IPS-15b (cell line): ENCODE data around the gene ATP9A.

Experiments used
- H3K27me3 ChIP-seq: one replicate; pipeline ENCODE4 v1.6.1; 2013; ENCODE audit warnings: low read length; ENCODE audit not compliant: control insufficient read depth, insufficient read depth
- H3K36me3 ChIP-seq: one replicate; pipeline ENCODE4 v1.6.1; 2013; ENCODE audit warnings: low read length; ENCODE audit not compliant: control insufficient read depth, insufficient read depth
- H3K4me1 ChIP-seq: one replicate; pipeline ENCODE4 v1.6.1; 2013; ENCODE audit warnings: mild to moderate bottlenecking, low read length; ENCODE audit not compliant: control insufficient read depth, insufficient read depth
- H3K4me3 ChIP-seq: one replicate; pipeline ENCODE4 v1.5.1; 2013; ENCODE audit warnings: low read depth, low read length
- H3K9ac ChIP-seq: one replicate; pipeline ENCODE4 v1.6.1; 2013; ENCODE audit warnings: low read depth, mild to moderate bottlenecking, low read length
- H3K9me3 ChIP-seq: one replicate; pipeline ENCODE4 v1.6.1; 2013; ENCODE audit warnings: mild to moderate bottlenecking, low read length; ENCODE audit not compliant: control insufficient read depth, insufficient read depth

ATP9A gene

GRCh38 chr20:51712501-51713212 lies 55.5 kb downstream of the ATP9A start:
- Histone ChIP-seq H3K27me3 (no peaks in the 10 kb centered on the region), H3K9ac (no peak overlapping the region), H3K9me3 (no peaks in the 10 kb centered on the region), H3K36me3 (peaks cover 3% of the 10 kb centered on the region), H3K4me3 (no peak overlapping the region), H3K4me1 (peaks cover 17% of the 10 kb centered on the region)

- Histone ChIP-seq H3K9me3 (no peaks in the 10 kb centered on the region), H3K4me3 (no peak overlapping the region), H3K27me3 (no peaks in the 10 kb centered on the region), H3K9ac (no peak overlapping the region), H3K36me3 (peaks cover 3% of the 10 kb centered on the region), H3K4me1 (peaks cover 17% of the 10 kb centered on the region)
These were observed 56.8 kb downstream of the ATP9A start for GRCh38 chr20:51711426-51711825.

GRCh38 chr20:51710361-51710894 lies 57.8 kb downstream of the ATP9A start:
- Histone ChIP-seq H3K4me3 (peak overlapping the region; percentile 16), H3K9ac (no peak overlapping the region), H3K36me3 (peaks cover 3% of the 10 kb centered on the region), H3K9me3 (no peaks in the 10 kb centered on the region), H3K27me3 (no peaks in the 10 kb centered on the region), H3K4me1 (peaks cover 27% of the 10 kb centered on the region)

- H3K36me3 ChIP-seq = no peaks in the 10 kb centered on the region
- H3K9ac ChIP-seq = no peak overlapping the region
- H3K27me3 ChIP-seq = no peaks in the 10 kb centered on the region
- H3K4me3 ChIP-seq = no peak overlapping the region
- peaks cover 36% of the 10 kb centered on the region for H3K4me1 ChIP-seq
- no peaks in the 10 kb centered on the region for H3K9me3 ChIP-seq
These were observed 62.8 kb downstream of the ATP9A start for GRCh38 chr20:51705400-51705799.

GRCh38 chr20:51703400-51704287 lies 64.5 kb downstream of the ATP9A start:
- H3K4me3 ChIP-seq = no peak overlapping the region
- H3K9me3 ChIP-seq = no peaks in the 10 kb centered on the region
- no peaks in the 10 kb centered on the region for H3K27me3 ChIP-seq
- H3K4me1 ChIP-seq = peaks cover 33% of the 10 kb centered on the region
- no peaks in the 10 kb centered on the region for H3K36me3 ChIP-seq
- H3K9ac ChIP-seq = no peak overlapping the region

GRCh38 chr20:51702556-51702955 lies 65.6 kb downstream of the ATP9A start:
- H3K27me3 ChIP-seq = no peaks in the 10 kb centered on the region
- no peaks in the 10 kb centered on the region for H3K9me3 ChIP-seq
- no peak overlapping the region for H3K4me3 ChIP-seq
- no peaks in the 10 kb centered on the region for H3K36me3 ChIP-seq
- H3K4me1 ChIP-seq = peaks cover 33% of the 10 kb centered on the region
- H3K9ac ChIP-seq = no peak overlapping the region

GRCh38 chr20:51700809-51701285 lies 67.3 kb downstream of the ATP9A start:
- no peak overlapping the region for H3K9ac ChIP-seq
- no peaks in the 10 kb centered on the region for H3K36me3 ChIP-seq
- peaks cover 40% of the 10 kb centered on the region for H3K4me1 ChIP-seq
- H3K4me3 ChIP-seq = no peak overlapping the region
- H3K9me3 ChIP-seq = no peaks in the 10 kb centered on the region
- H3K27me3 ChIP-seq = no peaks in the 10 kb centered on the region

- Histone ChIP-seq H3K9ac (no peak overlapping the region), H3K4me3 (no peak overlapping the region), H3K27me3 (no peaks in the 10 kb centered on the region), H3K36me3 (no peaks in the 10 kb centered on the region), H3K9me3 (no peaks in the 10 kb centered on the region), H3K4me1 (peaks cover 26% of the 10 kb centered on the region)
These were observed 69.9 kb downstream of the ATP9A start for GRCh38 chr20:51698252-51698651.

- Histone ChIP-seq H3K36me3 (no peaks in the 10 kb centered on the region), H3K9ac (peak overlapping the region; percentile 40), H3K9me3 (no peaks in the 10 kb centered on the region), H3K4me3 (no peak overlapping the region), H3K4me1 (peaks cover 22% of the 10 kb centered on the region), H3K27me3 (no peaks in the 10 kb centered on the region)
These were observed 70.9 kb downstream of the ATP9A start for GRCh38 chr20:51697096-51697826.

GRCh38 chr20:51696304-51697071 lies 71.7 kb downstream of the ATP9A start:
- no peak overlapping the region for H3K4me3 ChIP-seq
- peaks cover 22% of the 10 kb centered on the region for H3K4me1 ChIP-seq
- no peaks in the 10 kb centered on the region for H3K36me3 ChIP-seq
- H3K27me3 ChIP-seq = no peaks in the 10 kb centered on the region
- H3K9me3 ChIP-seq = no peaks in the 10 kb centered on the region
- peak overlapping the region; percentile 40 for H3K9ac ChIP-seq
